Right lobe of liver (tissue), 6 donors: ENCODE data around the gene ZNF155. TPM values are rescaled to one million over a fixed set of nuclear protein-coding genes. Genes with fewer than 3 reads are reported as not detected.
A peak's percentile ranks its signal among the peaks of the same experiment; 100 is the strongest.

Experiments used
- ATAC-seq, 4 donors: fragments of 200-7000 bp; cut with Tn5 transposase; one replicate each; pipeline ENCODE4 v1.9.1; 2020; ENCODE audit warnings: mild to moderate bottlenecking in 4 of 4, moderate library complexity in 4 of 4
- DNase-seq, 3 donors: peaks; one replicate each; pipeline ENCODE4 v3.0.0-alpha.2; 2020
- H3K27ac ChIP-seq, 3 donors: fragments of 200-600 bp; one replicate each; pipeline ENCODE4 v1.8.0; 2022
- H3K27me3 ChIP-seq, 2 donors: fragments of 200-600 bp; one replicate each; pipeline ENCODE4 v1.8.0; 2022
- H3K36me3 ChIP-seq, 4 donors: fragments of 200-600 bp; sonication (generic) in 1 of 4; one replicate each; pipeline versions ENCODE4 v1.5.1 to v1.8.0; 2017 to 2022; ENCODE audit warnings: control low read depth in 1 of 4
- H3K4me1 ChIP-seq, 4 donors: fragments of 200-600 bp; sonication (generic) in 1 of 4; one replicate each; pipeline versions ENCODE4 v1.5.1 to v1.8.0; 2017 to 2022; ENCODE audit warnings: control low read depth in 1 of 4
- H3K4me3 ChIP-seq, 3 donors: fragments of 200-600 bp; one replicate each; pipeline ENCODE4 v1.8.0; 2022
- H3K9me3 ChIP-seq, 4 donors: fragments of 200-600 bp; sonication (generic) in 1 of 4; one replicate each; pipeline versions ENCODE4 v1.5.1 to v1.8.0; 2017 to 2022; ENCODE audit warnings: control low read depth in 1 of 4
- CTCF ChIP-seq, 4 donors: fragments of 200-600 bp in 3 of 4; fragments of 450-650 bp in 1 of 4; IDR thresholded peaks; one replicate each; pipeline versions ENCODE4 v1.5.1 to v1.8.0; 2016 to 2022; ENCODE audit warnings: antibody characterized with exemption in 4 of 4, mild to moderate bottlenecking in 2 of 4
- POLR2A ChIP-seq: fragments of 450-650 bp; IDR thresholded peaks from one replicate; pipeline ENCODE4 v1.6.1; 2017; ENCODE audit warnings: antibody characterized with exemption, mild to moderate bottlenecking
- WGBS: methylation state at CpG from one replicate; pipeline ENCODE4 v1.1.6; 2018; ENCODE audit warnings: low coverage, low lambda C conversion rate; ENCODE audit not compliant: insufficient coverage; ENCODE audit errors: missing lambda C conversion rate; 5-methylcytosine and 5-hydroxymethylcytosine counted together
- intact Hi-C, 2 donors: fragments of 100-400 bp; cut with DNase I; formaldehyde crosslinking; loops; one replicate each; pipeline versions ENCODE4 v1.11.2 to v1.14.1; 2022
- total RNA-seq, 6 experiments: library from RNA; depleted of rRNA in 2 of 6; stranded (reverse); fragments of >200 nt in 2 of 6; fragmentation: NEBNext Ultra II Directional in 3 of 6; extraction: Animal tissue kit (Norgen Biotek cat#: 25700) in 3 of 6; gene quantifications; one replicate each; pipeline versions ENCODE4 v1.1.0 to v1.2.4, GENCODE V29; 2016 to 2023
- donor health status: DM: no; HTN: yes; CAD: no.
- donor health status: DM: no; HTN: no; CAD: no.
- donor health status: DM: no; HTN: no; CAD: no.
- donor health status: DM: no; HTN: yes; CAD: no.
- donor health status: DM: no; HTN: yes; CAD: no.

Gene ZNF155
- total RNA-seq, 6 experiments from 2014 or later = 1.9 to 5.8 (median 3.1) TPM

- no peak overlapping the region for H3K4me3 ChIP-seq
- H3K4me1 ChIP-seq = peaks cover 0 to 6% (median 0%) of the 10 kb centered on the region in 4 donors
- no peak overlapping the region for H3K27ac ChIP-seq
- peaks cover 0 to 32% (median 0%) of the 10 kb centered on the region in 4 donors for H3K9me3 ChIP-seq
- H3K36me3 ChIP-seq = no peaks in the 10 kb centered on the region
- no peak for TF ChIP-seq POLR2A
- no peak for TF ChIP-seq CTCF (IDR thresholded peaks at IDR 0.05)
- DNase-seq (no peak), ATAC-seq (no peak)
- H3K27me3 ChIP-seq = no peaks in the 10 kb centered on the region
- intact Hi-C loops = no loop called here
- 70% methylated on average over 3 of the region's 3 CpGs for WGBS
These were observed 27.2 kb upstream of the ZNF155 start for GRCh38 chr19:43956827-43957226.

DNA sequence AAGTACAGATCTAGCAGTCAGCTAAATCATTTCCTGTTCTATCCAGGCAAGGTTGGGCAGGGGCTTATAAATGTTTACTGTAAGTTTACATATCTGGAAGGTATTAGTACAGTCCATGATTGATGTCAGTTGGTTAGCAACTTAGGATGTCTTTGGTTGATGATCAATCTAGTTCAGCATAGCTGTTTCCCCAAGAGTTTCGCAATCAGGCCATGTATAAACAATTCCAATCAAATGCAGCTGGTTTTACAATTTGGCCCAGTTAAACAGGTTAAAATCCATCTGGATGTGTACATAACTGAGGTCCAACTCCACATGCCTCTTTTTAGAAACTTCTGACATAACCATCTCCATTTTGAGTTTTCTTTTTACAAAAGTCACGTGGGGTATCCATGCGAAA is 26.1 kb upstream of the ZNF155 start:
- H3K27ac ChIP-seq = no peak overlapping the region
- no peak for DNase-seq
- no peak overlapping the region for H3K4me3 ChIP-seq
- ATAC-seq = peak in 2 of 4 donors; percentile 75 to 83
- 26% methylated on average over 3 of the region's 3 CpGs for WGBS
- intact Hi-C loops = no loop called here
- no peaks in the 10 kb centered on the region for H3K27me3 ChIP-seq
- peaks cover 0 to 6% (median 0%) of the 10 kb centered on the region in 4 donors for H3K4me1 ChIP-seq
- peaks cover 0 to 43% (median under 1%) of the 10 kb centered on the region in 4 donors for H3K9me3 ChIP-seq
- no peak for TF ChIP-seq POLR2A
- no peak for TF ChIP-seq CTCF (IDR thresholded peaks at IDR 0.05)
- no peaks in the 10 kb centered on the region for H3K36me3 ChIP-seq

DNA sequence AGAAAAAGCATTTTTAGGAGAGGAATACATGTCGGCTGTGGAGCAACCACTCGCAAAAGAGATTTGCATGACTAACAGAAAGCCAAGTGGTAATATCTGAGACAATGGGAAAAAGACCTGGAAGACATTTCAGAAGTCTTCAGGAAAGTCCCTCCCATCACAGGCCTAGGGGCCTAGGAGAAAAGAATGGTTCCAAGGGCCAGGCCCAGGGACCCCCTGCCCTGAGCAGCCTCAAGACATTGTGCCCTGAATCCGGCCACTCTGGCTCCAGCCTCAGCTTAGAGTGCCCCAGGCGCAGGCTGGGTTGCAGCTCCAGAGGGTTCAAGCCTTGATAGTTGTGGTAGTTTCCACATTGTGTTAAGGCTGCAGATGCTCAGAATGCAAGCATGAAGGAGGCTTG is 23.6 kb upstream of the ZNF155 start:
- no peak for DNase-seq
- H3K27ac ChIP-seq = no peak overlapping the region
- H3K27me3 ChIP-seq = no peaks in the 10 kb centered on the region
- intact Hi-C loops = no loop called here
- H3K9me3 ChIP-seq = peaks cover 0 to 55% (median 5%) of the 10 kb centered on the region in 4 donors
- H3K36me3 ChIP-seq = peaks cover 0 to 15% (median 3%) of the 10 kb centered on the region in 4 donors
- peaks cover 0 to 6% (median 0%) of the 10 kb centered on the region in 4 donors for H3K4me1 ChIP-seq
- no peak for ATAC-seq
- 44% methylated on average over 2 of the region's 4 CpGs for WGBS
- H3K4me3 ChIP-seq = no peak overlapping the region
- TF ChIP-seq POLR2A (no peak), CTCF (IDR thresholded peaks at IDR 0.05) (no peak)

GRCh38 chr19:43966079-43966694 is 17.8 kb upstream of the ZNF155 start:
- H3K4me3 ChIP-seq = no peak overlapping the region
- intact Hi-C loops = no loop called here
- 95% methylated on average over 2 of the region's 3 CpGs for WGBS
- DNase-seq (no peak), ATAC-seq (no peak)
- no peaks in the 10 kb centered on the region for H3K4me1 ChIP-seq
- TF ChIP-seq POLR2A (no peak), CTCF (IDR thresholded peaks at IDR 0.05) (no peak)
- peaks cover 0 to 28% (median 8%) of the 10 kb centered on the region in 4 donors for H3K36me3 ChIP-seq
- no peaks in the 10 kb centered on the region for H3K27me3 ChIP-seq
- H3K9me3 ChIP-seq = peaks cover 0 to 85% (median 28%) of the 10 kb centered on the region in 4 donors
- no peak overlapping the region for H3K27ac ChIP-seq
